ENCODE results near the gene OTX1.

- TF ChIP-seq POLR2AphosphoS5 (IDR thresholded peaks at IDR 0.05; ENCODE audit: low read depth, low read length), result no peak
- TF ChIP-seq SIN3A (IDR thresholded peaks at IDR 0.05; ENCODE audit: borderline replicate concordance, insufficient read depth, low read length), result no peak
- no peak for TF ChIP-seq REST (IDR thresholded peaks at IDR 0.05; ENCODE audit: insufficient read depth in 1 of 2, low read depth in 2 of 2, low read length in 2 of 2)
- TF ChIP-seq TAF1 (IDR thresholded peaks at IDR 0.05; ENCODE audit: borderline replicate concordance, insufficient read depth, low read length), result no peak
- no peak for TF ChIP-seq FOXP2 (optimal IDR thresholded peaks at IDR 0.05; ENCODE audit: borderline replicate concordance, extremely low read depth, extremely low read length, insufficient read depth)
Observed at GRCh38 chr2:63035660-63036059, 15.0 kb upstream of the OTX1 start.

Measured in PFSK-1 (cell line).